Motor neuron (in vitro differentiated cells): ENCODE measurements around the gene C19orf25. TPM values are rescaled to one million over a fixed set of nuclear protein-coding genes. Genes with fewer than 3 reads are reported as not detected.
A peak's percentile ranks its signal among the peaks of the same experiment; 100 is the strongest.

Experiments used
- ATAC-seq, 8 experiments: fragments of 200-7000 bp; cut with Tn5 transposase; replicated peaks in 6 of 8; 2 replicates each; pipeline ENCODE4 v1.8.0; 2021; ENCODE audit warnings: mild to moderate bottlenecking in 8 of 8, moderate library complexity in 8 of 8
- H3K27ac ChIP-seq, 2 donors: fragments of 250-450 bp; sonication (Bioruptor Pico); 2 replicates each; pipeline ENCODE4 v1.9.0; 2021; ENCODE audit warnings: antibody characterized with exemption in 2 of 2, mild to moderate bottlenecking in 2 of 2, moderate library complexity in 1 of 2
- H3K4me1 ChIP-seq, 2 donors: fragments of 250-450 bp; sonication (Bioruptor Pico); replicated peaks in 1 of 2; 2 replicates each; pipeline ENCODE4 v1.6.1; 2021; ENCODE audit warnings: antibody characterized with exemption in 2 of 2, mild to moderate bottlenecking in 2 of 2, moderate library complexity in 1 of 2
- H3K4me3 ChIP-seq, 5 donors: fragments of 250-450 bp; sonication (Bioruptor Pico); 2 replicates each; pipeline ENCODE4 v1.9.0; 2021; ENCODE audit warnings: antibody characterized with exemption in 5 of 5, mild to moderate bottlenecking in 5 of 5, moderate library complexity in 4 of 5
- WGBS, 10 experiments: fragments of 450-650 bp; shearing (Covaris generic); methylation state at CpG; one replicate each; pipeline ENCODE4 v1.0.0; 2022; 5-methylcytosine and 5-hydroxymethylcytosine counted together
- in situ Hi-C, 9 experiments: fragments of 400-800 bp; cut with MboI; loops; one replicate each; pipeline ENCODE4 v1.15.0; 2021; ENCODE audit warnings: low sequenced_read_pairs in 9 of 9, low pct_unique_long_range_greater_than_20kb in 2 of 9; ENCODE audit not compliant: unreplicated experiment in 9 of 9
- total RNA-seq, 8 experiments: library from RNA; unstranded; fragments of 300-600 nt; gene quantifications; 2 replicates each; pipeline versions ENCODE4 v1.2.3 to v1.2.4, GENCODE V29; 2022

C19orf25 gene
- total RNA-seq, 8 experiments from 2014 or later, result 27.2 to 34.3 (median 32.7) TPM

GRCh38 chr19:1509602-1510441, 30.8 kb upstream of the C19orf25 start:
- Histone ChIP-seq H3K4me3 (no peak overlapping the region), H3K27ac (no peak overlapping the region), H3K4me1 (peaks cover 4 to 16% of the 10 kb centered on the region in 2 donors)
- in situ Hi-C loops, result no loop called here
- no peak for ATAC-seq
- WGBS, 10 experiments, result 48 to 90% (median 64%) methylated on average over 1 to 5 of the region's 11 CpGs; no CpG with 5 or more reads in 4 of the 10 experiments

- in situ Hi-C loops, result no loop called here
- WGBS, 10 experiments, result 34 to 100% (median 75%) methylated on average over 1 to 4 of the region's 12 CpGs; no CpG with 5 or more reads in 6 of the 10 experiments
- peak overlapping the region; percentile 9 to 44 (median 26) for H3K4me3 ChIP-seq
- peak overlapping the region in 1 of 2 donors; percentile 53 for H3K27ac ChIP-seq
- no peak for ATAC-seq
- H3K4me1 ChIP-seq, result peaks cover 11 to 27% of the 10 kb centered on the region in 2 donors
These were observed 29.5 kb upstream of the C19orf25 start for GRCh38 chr19:1508507-1508856.

GRCh38 chr19:1507763-1508506, 28.9 kb upstream of the C19orf25 start:
- in situ Hi-C loops, result no loop called here
- H3K27ac ChIP-seq, result peak overlapping the region; percentile 84 to 95
- 0% methylated on average over 1 to 9 of the region's 46 CpGs; no CpG with 5 or more reads in 6 of the 10 experiments for whole genome bisulfite sequencing, 10 experiments
- H3K4me1 ChIP-seq, result peaks cover 11 to 28% of the 10 kb centered on the region in 2 donors
- peak; percentile 77 to 87 (median 82) for ATAC-seq
- H3K4me3 ChIP-seq, result peak overlapping the region; percentile 36 to 44 (median 39)

GRCh38 chr19:1507192-1507660, 28.2 kb upstream of the C19orf25 start:
- Histone ChIP-seq H3K27ac (peak overlapping the region; percentile 44 to 95), H3K4me3 (peak overlapping the region in 3 of 5 donors; percentile 3 to 44 (median 39)), H3K4me1 (peaks cover 11 to 25% of the 10 kb centered on the region in 2 donors)
- in situ Hi-C loops, result no loop called here
- ATAC-seq, result no peak
- 41% methylated on average over 7 of the region's 23 CpGs; no CpG with 5 or more reads in 9 of the 10 experiments for WGBS, 10 experiments

GRCh38 chr19:1505991-1506881, 27.2 kb upstream of the C19orf25 start:
- in situ Hi-C loops, result no loop called here
- 48 to 100% (median 91%) methylated on average over 2 to 8 of the region's 45 CpGs; no CpG with 5 or more reads in 6 of the 10 experiments for WGBS, 10 experiments
- Histone ChIP-seq H3K27ac (no peak overlapping the region), H3K4me3 (no peak overlapping the region), H3K4me1 (peaks cover 11 to 25% of the 10 kb centered on the region in 2 donors)
- ATAC-seq, result no peak

- WGBS, 10 experiments, result 37 to 93% (median 67%) methylated on average over 1 to 8 of the region's 8 CpGs; no CpG with 5 or more reads in 2 of the 10 experiments
- H3K4me1 ChIP-seq, result peaks cover 11 to 25% of the 10 kb centered on the region in 2 donors
- H3K27ac ChIP-seq, result no peak overlapping the region
- H3K4me3 ChIP-seq, result no peak overlapping the region
- in situ Hi-C loops, result no loop called here
- no peak for ATAC-seq
These were observed 26.0 kb upstream of the C19orf25 start for GRCh38 chr19:1505012-1505411.

- peak overlapping the region in 1 of 2 donors; percentile 16 for H3K27ac ChIP-seq
- peak in 3 of 8 experiments; percentile 16 to 24 (median 21) for ATAC-seq
- 0 to 61% (median 36%) methylated on average over 1 to 7 of the region's 23 CpGs; no CpG with 5 or more reads in 5 of the 10 experiments for WGBS, 10 experiments
- H3K4me3 ChIP-seq, result no peak overlapping the region
- in situ Hi-C loops, result no loop called here
- H3K4me1 ChIP-seq, result peaks cover 11 to 25% of the 10 kb centered on the region in 2 donors
These were observed 25.1 kb upstream of the C19orf25 start for GRCh38 chr19:1503925-1504773.

GRCh38 chr19:1503089-1503924, 24.3 kb upstream of the C19orf25 start:
- Histone ChIP-seq H3K4me1 (peaks cover 13 to 28% of the 10 kb centered on the region in 2 donors), H3K27ac (peak overlapping the region in 1 of 2 donors; percentile 16), H3K4me3 (no peak overlapping the region)
- ATAC-seq, result peak; percentile 8 to 56 (median 22)
- in situ Hi-C loops, result no loop called here
- 0 to 47% (median 9%) methylated on average over 2 to 14 of the region's 49 CpGs; no CpG with 5 or more reads in 2 of the 10 experiments for WGBS, 10 experiments

GRCh38 chr19:1502433-1503088, 23.5 kb upstream of the C19orf25 start:
- in situ Hi-C loops, result no loop called here
- peaks cover 16 to 29% of the 10 kb centered on the region in 2 donors for H3K4me1 ChIP-seq
- H3K27ac ChIP-seq, result no peak overlapping the region
- no peak overlapping the region for H3K4me3 ChIP-seq
- no peak for ATAC-seq
- WGBS, 10 experiments, result 47 to 100% (median 64%) methylated on average over 2 to 12 of the region's 14 CpGs

GRCh38 chr19:1501200-1501595, 22.2 kb upstream of the C19orf25 start:
- Histone ChIP-seq H3K4me1 (peaks cover 20 to 24% of the 10 kb centered on the region in 2 donors), H3K27ac (no peak overlapping the region), H3K4me3 (no peak overlapping the region)
- no peak for ATAC-seq
- WGBS, 10 experiments, result 7 to 100% (median 44%) methylated on average over 1 to 3 of the region's 9 CpGs; no CpG with 5 or more reads in 2 of the 10 experiments
- in situ Hi-C loops, result no loop called here
